Omental fat pad (tissue), 4 donors: ENCODE results near the gene GAL3ST3. TPM values are rescaled to one million over a fixed set of nuclear protein-coding genes. Genes with fewer than 3 reads are reported as not detected.
"Not testable (repeated sequence)": the region's sequence is repeated elsewhere in the genome, so short reads cannot be mapped to it uniquely, and the experiment has no call there.

Experiments
- ATAC-seq: fragments of 150-250 bp; one replicate; pipeline ENCODE4 v1.9.1; 2016; ENCODE audit warnings: mild to moderate bottlenecking, moderate library complexity; ENCODE audit not compliant: low FRiP score
- DNase-seq: peaks from one replicate; pipeline ENCODE4 v3.0.0-alpha.2; 2019; ENCODE audit warnings: low spot score
- total RNA-seq, 4 donors: library from RNA; depleted of rRNA; stranded (reverse); fragments of >200 nt; gene quantifications; one replicate each; pipeline ENCODE4 v1.1.0, GENCODE V29; 2016
- TF ChIP-seq, protein P1 (sequence below), 3 donors: fragments of 450-650 bp; IDR thresholded peaks; one replicate each; pipeline ENCODE4 v1.5.1; 2016 to 2017; ENCODE audit warnings: antibody characterized with exemption in 3 of 3, mild to moderate bottlenecking in 3 of 3, moderate library complexity in 2 of 3

The GAL3ST3 gene
- total RNA-seq, 4 donors from 2014 or later = 0.19 to 1.2 TPM; not detected in 2

DNA sequence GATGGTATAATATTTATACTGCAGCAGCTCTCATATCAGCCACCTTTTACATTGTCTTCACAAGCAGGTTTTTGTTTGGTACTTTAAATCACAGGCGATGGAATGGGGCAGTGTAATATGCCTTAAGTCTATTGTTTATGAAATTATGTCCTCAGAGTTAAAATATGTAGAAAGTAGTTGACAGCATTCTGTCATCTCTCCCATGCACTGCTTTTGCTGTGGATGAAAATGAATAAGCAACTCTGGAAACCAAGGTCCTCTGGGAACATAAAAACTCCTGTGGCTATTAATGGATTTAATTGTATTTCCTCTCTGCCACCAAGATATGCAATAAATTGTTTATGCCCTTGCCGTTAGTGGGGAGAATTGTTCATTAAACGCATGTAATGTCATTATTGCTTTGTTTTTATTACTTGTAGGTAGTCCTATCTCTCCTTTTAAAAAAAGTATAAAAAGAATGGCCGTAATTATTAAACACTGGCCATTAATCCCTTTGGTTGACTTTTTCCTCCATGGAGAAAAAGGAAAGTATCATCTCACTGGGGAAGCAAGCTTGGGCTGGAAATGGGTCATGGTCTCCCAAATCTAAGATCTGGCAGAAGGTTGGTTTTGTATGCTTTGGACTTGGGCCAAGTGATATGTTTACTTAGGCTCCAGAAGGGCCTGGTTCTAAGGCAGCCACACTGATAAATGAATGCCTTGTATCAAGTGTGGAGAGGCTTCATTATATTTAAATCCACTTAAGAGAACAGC is 34.2 kb upstream of the GAL3ST3 start:
- DNase-seq = no peak
- ATAC-seq = no peak
- TF ChIP-seq, protein P1, sequence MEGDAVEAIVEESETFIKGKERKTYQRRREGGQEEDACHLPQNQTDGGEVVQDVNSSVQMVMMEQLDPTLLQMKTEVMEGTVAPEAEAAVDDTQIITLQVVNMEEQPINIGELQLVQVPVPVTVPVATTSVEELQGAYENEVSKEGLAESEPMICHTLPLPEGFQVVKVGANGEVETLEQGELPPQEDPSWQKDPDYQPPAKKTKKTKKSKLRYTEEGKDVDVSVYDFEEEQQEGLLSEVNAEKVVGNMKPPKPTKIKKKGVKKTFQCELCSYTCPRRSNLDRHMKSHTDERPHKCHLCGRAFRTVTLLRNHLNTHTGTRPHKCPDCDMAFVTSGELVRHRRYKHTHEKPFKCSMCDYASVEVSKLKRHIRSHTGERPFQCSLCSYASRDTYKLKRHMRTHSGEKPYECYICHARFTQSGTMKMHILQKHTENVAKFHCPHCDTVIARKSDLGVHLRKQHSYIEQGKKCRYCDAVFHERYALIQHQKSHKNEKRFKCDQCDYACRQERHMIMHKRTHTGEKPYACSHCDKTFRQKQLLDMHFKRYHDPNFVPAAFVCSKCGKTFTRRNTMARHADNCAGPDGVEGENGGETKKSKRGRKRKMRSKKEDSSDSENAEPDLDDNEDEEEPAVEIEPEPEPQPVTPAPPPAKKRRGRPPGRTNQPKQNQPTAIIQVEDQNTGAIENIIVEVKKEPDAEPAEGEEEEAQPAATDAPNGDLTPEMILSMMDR (IDR thresholded peaks at IDR 0.05) = no peak

DNA sequence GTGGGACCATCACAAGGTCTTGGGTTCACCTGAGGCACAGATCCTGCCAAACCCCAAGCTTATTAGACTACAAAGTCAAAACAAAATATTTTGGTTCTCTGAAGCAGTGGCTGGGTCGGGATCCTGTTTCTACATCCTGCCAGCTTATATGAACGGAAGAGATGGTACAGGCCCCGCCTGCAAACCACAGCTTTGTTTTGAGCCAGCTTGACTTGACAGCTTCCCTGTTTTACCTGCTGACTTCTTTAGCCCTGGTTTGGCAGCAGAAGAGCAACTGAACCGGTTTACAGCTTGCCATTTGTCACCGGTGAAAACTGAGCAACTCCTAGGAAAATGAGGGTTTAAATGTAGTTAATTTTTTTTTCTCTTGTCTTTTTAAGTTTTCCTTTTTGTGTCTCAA is 32.5 kb upstream of the GAL3ST3 start:
- DNase-seq = no peak
- no peak for ATAC-seq
- TF ChIP-seq, protein P1 (IDR thresholded peaks at IDR 0.05) = no peak

DNA sequence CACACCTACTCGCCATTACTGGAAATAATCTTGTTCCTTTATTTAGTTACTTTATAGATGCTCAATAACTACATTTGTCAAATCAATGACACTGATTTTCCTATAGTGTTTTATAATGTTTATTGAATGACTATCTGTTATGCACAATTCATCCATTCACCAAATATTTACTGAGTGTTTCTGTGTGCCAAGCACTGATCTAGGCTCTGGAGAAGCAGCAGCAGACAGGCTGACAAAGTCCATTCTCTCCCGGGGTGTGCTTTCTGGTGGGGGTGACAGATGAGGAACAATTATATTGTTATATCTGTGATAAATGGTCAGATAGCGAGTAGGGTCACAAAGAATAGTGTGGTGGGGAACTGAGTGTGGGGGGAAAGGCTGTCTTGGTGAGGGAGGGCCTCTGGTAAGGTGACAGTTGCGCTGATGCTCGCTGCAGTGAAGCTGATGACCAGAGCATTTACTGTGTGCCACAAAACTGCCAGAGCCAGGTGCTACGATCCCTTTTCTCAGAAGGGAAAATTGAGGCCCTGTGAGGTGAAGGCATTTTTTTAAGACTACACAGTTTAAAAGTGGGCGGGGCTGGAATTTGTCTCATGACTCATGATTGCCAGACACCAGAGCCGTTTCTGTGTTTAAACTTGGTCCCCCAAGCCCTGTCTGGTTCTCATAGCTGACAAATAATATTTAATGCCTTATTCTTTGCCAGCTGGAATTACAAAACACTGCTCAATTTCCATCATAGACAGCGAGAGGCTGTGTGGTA is 31.3 kb upstream of the GAL3ST3 start:
- DNase-seq (no peak), ATAC-seq (peak; percentile 66)
- TF ChIP-seq, protein P1 (IDR thresholded peaks at IDR 0.05) = no peak

DNA sequence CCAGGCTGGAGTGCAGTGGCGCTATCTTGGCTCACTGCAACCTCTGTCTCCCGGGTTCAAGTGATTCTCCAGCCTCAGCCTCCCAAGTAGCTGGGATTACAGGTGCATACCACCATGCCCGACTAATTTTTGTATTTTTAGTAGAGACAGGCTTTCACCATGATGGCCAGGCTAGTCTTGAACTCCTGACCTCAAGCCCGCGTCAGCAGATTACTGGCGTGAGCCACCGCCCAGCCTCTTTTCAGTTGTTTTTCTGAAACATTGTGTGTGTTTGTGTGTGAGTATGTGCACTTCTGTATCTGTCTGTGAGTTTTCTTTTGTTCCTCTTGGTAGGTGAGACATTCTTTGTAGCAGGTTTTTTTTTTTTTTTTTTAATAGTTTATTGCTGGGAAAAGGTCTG is 30.0 kb upstream of the GAL3ST3 start:
- DNase-seq, ATAC-seq: not testable (repeated sequence)

DNA sequence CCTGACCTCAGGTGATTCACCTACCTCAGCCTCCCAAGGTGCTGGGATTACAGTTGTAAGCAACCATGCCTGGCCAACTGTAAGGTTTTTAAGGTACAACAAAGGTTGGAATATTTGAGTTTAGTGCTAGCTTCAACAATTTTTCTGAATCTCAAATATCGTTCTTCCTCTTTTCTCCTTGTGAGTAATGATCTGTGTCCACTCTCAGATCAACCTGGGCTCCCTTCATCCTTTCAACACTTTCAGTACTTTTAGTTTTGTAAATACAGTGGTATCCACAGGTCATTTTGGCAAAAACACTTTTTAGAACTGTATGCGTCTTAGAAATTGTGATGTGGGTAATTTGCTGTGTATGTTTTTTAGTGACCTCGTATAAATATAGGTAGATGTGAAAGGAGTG is 29.0 kb upstream of the GAL3ST3 start:
- no peak for DNase-seq
- ATAC-seq = no peak
- TF ChIP-seq, protein P1 (IDR thresholded peaks at IDR 0.05) = no peak

DNA sequence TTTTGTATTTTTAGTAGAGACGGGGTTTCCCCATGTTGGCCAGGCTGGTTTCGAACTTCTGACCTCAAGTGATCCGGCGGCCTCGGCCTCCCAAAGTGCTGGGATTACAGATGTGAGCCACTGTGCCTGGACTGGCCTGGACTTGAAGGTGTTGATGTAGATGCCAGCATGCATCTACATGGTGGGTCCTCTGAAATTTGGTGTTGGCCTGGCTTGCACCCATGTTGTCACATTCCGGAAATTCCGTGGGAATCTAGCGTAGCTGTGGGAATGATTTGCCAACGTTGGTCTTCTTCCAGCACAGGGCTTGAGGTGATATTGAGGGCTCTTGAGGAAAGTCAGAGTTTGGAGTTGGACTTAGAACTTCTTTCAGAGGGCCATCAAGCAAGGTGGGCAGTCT is 27.6 kb upstream of the GAL3ST3 start:
- DNase-seq (no peak), ATAC-seq (no peak)
- TF ChIP-seq, protein P1 (IDR thresholded peaks at IDR 0.05) = no peak

DNA sequence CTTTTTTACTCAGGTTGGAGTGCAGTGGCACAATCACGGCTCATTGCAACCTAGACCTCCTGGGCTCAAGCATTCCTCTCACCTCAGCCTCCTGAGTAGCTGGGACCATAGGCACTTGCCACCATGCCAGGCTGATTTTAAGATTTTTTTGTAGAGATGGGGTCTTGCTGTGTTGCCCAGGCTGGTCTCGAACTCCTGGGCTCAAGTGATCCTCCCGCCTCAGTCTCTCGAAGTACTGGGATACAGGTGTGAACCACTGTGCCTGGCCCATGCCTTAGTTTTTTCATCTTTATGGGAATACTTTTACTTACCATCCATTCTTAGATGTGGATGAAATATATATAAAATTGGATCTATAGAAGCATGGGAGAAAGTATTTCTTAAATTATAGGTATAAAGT is 26.3 kb upstream of the GAL3ST3 start:
- no peak for DNase-seq
- no peak for ATAC-seq
- TF ChIP-seq, protein P1 (IDR thresholded peaks at IDR 0.05) = no peak
